Astrocyte (in vitro differentiated cells and primary cell): Measurements from ENCODE around the gene PAM. TPM values are rescaled to one million over a fixed set of nuclear protein-coding genes. Genes with fewer than 3 reads are reported as not detected.

Experiments
- DNase-seq: peaks from one replicate; pipeline ENCODE4 v3.0.0-alpha.2; 2010; ENCODE audit warnings: low read depth
- FAIRE-seq: peaks from 2 replicates; lab custom pipeline; 2011; peaks lifted over from hg19 to GRCh38; lab: Jason Lieb, UNC
- H2AFZ ChIP-seq: 2 replicates; pipeline ENCODE4 v1.6.0; 2012; ENCODE audit warnings: low read depth, low read length, inconsistent platforms
- H3K27ac ChIP-seq: 2 replicates; pipeline ENCODE4 v1.5.1; 2011; ENCODE audit warnings: low read depth, low read length, inconsistent platforms
- H3K27me3 ChIP-seq: 2 replicates; pipeline ENCODE4 v1.6.0; 2011; ENCODE audit warnings: low read length, inconsistent platforms; ENCODE audit not compliant: insufficient read depth
- H3K36me3 ChIP-seq: 2 replicates; pipeline ENCODE4 v1.5.1; 2011; ENCODE audit warnings: low read length, inconsistent platforms; ENCODE audit not compliant: insufficient read depth
- H3K4me1 ChIP-seq: 2 replicates; pipeline ENCODE4 v1.5.1; 2011; ENCODE audit warnings: low read length, inconsistent platforms; ENCODE audit not compliant: insufficient read depth
- H3K4me2 ChIP-seq: 2 replicates; pipeline ENCODE4 v1.6.0; 2012; ENCODE audit warnings: low read length, inconsistent platforms
- H3K4me3 ChIP-seq: 2 replicates; pipeline ENCODE4 v1.5.1; 2011; ENCODE audit warnings: low read depth, mild to moderate bottlenecking, low read length, inconsistent platforms; ENCODE audit not compliant: insufficient read depth
- H3K79me2 ChIP-seq: 2 replicates; pipeline ENCODE4 v1.6.0; 2012; ENCODE audit warnings: mild to moderate bottlenecking, low read length, inconsistent platforms; ENCODE audit not compliant: insufficient read depth
- H3K9ac ChIP-seq: 2 replicates; pipeline ENCODE4 v1.6.0; 2012; ENCODE audit warnings: mild to moderate bottlenecking, low read length, inconsistent platforms
- H3K9me3 ChIP-seq: 2 replicates; pipeline ENCODE4 v1.5.1; 2012; ENCODE audit warnings: low read depth, mild to moderate bottlenecking, low read length, inconsistent platforms; ENCODE audit not compliant: insufficient read depth
- H4K20me1 ChIP-seq: 2 replicates; pipeline ENCODE4 v1.6.0; 2012; ENCODE audit warnings: low read length, inconsistent platforms; ENCODE audit not compliant: insufficient read depth
- H3K27ac Mint-ChIP-seq: one replicate; pipeline ENCODE4 v1.8.0; 2021; ENCODE audit warnings: mild to moderate bottlenecking, mixed read lengths; ENCODE audit not compliant: unreplicated experiment
- H3K27me3 Mint-ChIP-seq: one replicate; pipeline ENCODE4 v1.8.0; 2021; ENCODE audit warnings: low read depth, mixed read lengths; ENCODE audit not compliant: unreplicated experiment
- H3K36me3 Mint-ChIP-seq: one replicate; pipeline ENCODE4 v1.8.0; 2021; ENCODE audit warnings: low read depth, mixed read lengths; ENCODE audit not compliant: unreplicated experiment
- H3K4me1 Mint-ChIP-seq: one replicate; pipeline ENCODE4 v1.8.0; 2021; ENCODE audit warnings: low read depth, mixed read lengths; ENCODE audit not compliant: unreplicated experiment
- H3K4me3 Mint-ChIP-seq: one replicate; pipeline ENCODE4 v1.8.0; 2021; ENCODE audit warnings: mild to moderate bottlenecking, moderate library complexity, mixed read lengths; ENCODE audit not compliant: unreplicated experiment
- H3K9me3 Mint-ChIP-seq: one replicate; pipeline ENCODE4 v1.8.0; 2021; ENCODE audit warnings: mild to moderate bottlenecking, mixed read lengths; ENCODE audit not compliant: unreplicated experiment
- CTCF ChIP-seq: IDR thresholded peaks from 2 replicates; pipeline ENCODE4 v1.5.1; 2011; ENCODE audit warnings: low read depth, mild to moderate bottlenecking, inconsistent platforms, low read length, moderate library complexity; ENCODE audit not compliant: insufficient read depth
- EZH2 ChIP-seq: IDR thresholded peaks from 2 replicates; pipeline ENCODE4 v1.6.1; 2012; ENCODE audit warnings: mild to moderate bottlenecking, low read length, inconsistent platforms; ENCODE audit not compliant: insufficient read depth
- total RNA-seq: library from RNA; stranded (reverse); gene quantifications from 2 replicates; pipeline ENCODE4 v1.2.1, GENCODE V29; 2021

PAM gene
- total RNA-seq, 1 donor from 2014 or later = 301 TPM

- H3K27me3 Mint-ChIP-seq = no peaks in the 10 kb centered on the region
- no peak for TF ChIP-seq EZH2
- TF ChIP-seq CTCF = no peak
- Histone ChIP-seq H3K9me3 (no peaks in the 10 kb centered on the region), H3K79me2 (no peaks in the 10 kb centered on the region), H3K27me3 (no peaks in the 10 kb centered on the region), H3K36me3 (no peaks in the 10 kb centered on the region), H4K20me1 (no peaks in the 10 kb centered on the region), H2AFZ (no peak overlapping the region), H3K9ac (no peak overlapping the region), H3K4me2 (peak overlapping the region; percentile 51), H3K4me1 (peaks cover 11% of the 10 kb centered on the region), H3K4me3 (no peak overlapping the region), H3K27ac (peak overlapping the region; percentile 23)
- no peak overlapping the region for H3K4me3 Mint-ChIP-seq
- peaks cover 10% of the 10 kb centered on the region for H3K4me1 Mint-ChIP-seq
- no peak overlapping the region for H3K27ac Mint-ChIP-seq
- H3K9me3 Mint-ChIP-seq = no peaks in the 10 kb centered on the region
- DNase-seq (peak; percentile 54), FAIRE-seq (no peak)
- H3K36me3 Mint-ChIP-seq = peaks cover 3% of the 10 kb centered on the region
These were observed 101.3 kb downstream of the PAM start for GRCh38 chr5:102856389-102856777.

- Histone ChIP-seq H3K4me1 (peaks cover 11% of the 10 kb centered on the region), H3K36me3 (no peaks in the 10 kb centered on the region), H3K4me3 (no peak overlapping the region), H2AFZ (no peak overlapping the region), H3K9ac (no peak overlapping the region), H3K27me3 (no peaks in the 10 kb centered on the region), H4K20me1 (no peaks in the 10 kb centered on the region), H3K4me2 (no peak overlapping the region), H3K79me2 (no peaks in the 10 kb centered on the region), H3K27ac (no peak overlapping the region), H3K9me3 (no peaks in the 10 kb centered on the region)
- TF ChIP-seq EZH2 (no peak), CTCF (no peak)
- H3K27ac Mint-ChIP-seq = no peak overlapping the region
- H3K4me1 Mint-ChIP-seq = peaks cover 10% of the 10 kb centered on the region
- no peak for DNase-seq
- no peaks in the 10 kb centered on the region for H3K27me3 Mint-ChIP-seq
- peak; percentile 71 for FAIRE-seq
- peaks cover 3% of the 10 kb centered on the region for H3K36me3 Mint-ChIP-seq
- no peaks in the 10 kb centered on the region for H3K9me3 Mint-ChIP-seq
- no peak overlapping the region for H3K4me3 Mint-ChIP-seq
These were observed 102.1 kb downstream of the PAM start for GRCh38 chr5:102857076-102857818.

GRCh38 chr5:102858221-102858620 lies 103.1 kb downstream of the PAM start:
- H3K27ac Mint-ChIP-seq = no peak overlapping the region
- Histone ChIP-seq H4K20me1 (no peaks in the 10 kb centered on the region), H3K9ac (no peak overlapping the region), H3K27me3 (no peaks in the 10 kb centered on the region), H3K9me3 (no peaks in the 10 kb centered on the region), H3K36me3 (no peaks in the 10 kb centered on the region), H3K4me1 (peaks cover 11% of the 10 kb centered on the region), H3K79me2 (no peaks in the 10 kb centered on the region), H3K4me3 (no peak overlapping the region), H3K4me2 (no peak overlapping the region), H2AFZ (no peak overlapping the region), H3K27ac (no peak overlapping the region)
- peaks cover 10% of the 10 kb centered on the region for H3K4me1 Mint-ChIP-seq
- H3K9me3 Mint-ChIP-seq = no peaks in the 10 kb centered on the region
- no peak overlapping the region for H3K4me3 Mint-ChIP-seq
- DNase-seq = no peak
- peaks cover 3% of the 10 kb centered on the region for H3K36me3 Mint-ChIP-seq
- TF ChIP-seq EZH2 (no peak), CTCF (no peak)
- H3K27me3 Mint-ChIP-seq = no peaks in the 10 kb centered on the region
- FAIRE-seq = no peak
